HG03097 (cell line): ENCODE measurements around the gene ZNF185.
"Not testable (repeated sequence)": the region's sequence is repeated elsewhere in the genome, so short reads cannot be mapped to it uniquely, and the experiment has no call there.

ENCODE experiments used
- ATAC-seq: cut with Tn5 transposase; IDR thresholded peaks from one replicate; pipeline ENCODE4 v1.9.1; 2021; ENCODE audit not compliant: unreplicated experiment, low FRiP score

The ZNF185 gene

DNA sequence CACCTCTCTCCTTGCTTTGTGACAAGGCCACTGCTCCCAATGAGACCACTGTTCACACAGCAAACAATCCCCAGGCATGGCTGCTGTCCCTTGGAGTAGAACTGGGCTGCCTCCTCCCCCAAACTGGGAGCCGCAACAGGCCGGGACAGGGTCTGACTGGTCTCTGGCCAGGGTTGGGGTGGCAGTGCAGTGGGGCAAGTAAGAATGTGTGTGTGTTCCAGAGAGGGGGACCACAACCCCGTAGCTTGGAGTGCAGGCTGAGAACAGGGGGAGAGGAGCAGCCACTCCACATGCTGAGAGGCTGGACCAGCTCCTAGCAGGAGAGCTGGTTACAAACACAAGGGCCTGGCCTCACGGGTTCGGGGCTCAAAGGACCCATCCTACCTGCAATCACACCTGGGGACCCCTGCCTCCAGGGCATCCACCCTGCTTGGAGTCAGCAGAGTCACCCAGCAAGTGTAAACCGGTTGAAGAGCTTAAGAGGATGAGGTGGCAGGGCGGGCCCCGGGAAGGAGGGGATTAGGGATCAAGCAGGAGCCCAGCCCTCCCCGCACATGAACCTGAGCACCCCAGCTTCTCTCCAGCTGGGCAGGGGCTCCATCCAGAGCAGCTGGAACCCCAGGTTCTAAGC, 3.8 kb upstream of the ZNF185 start:
- ATAC-seq = no peak

DNA sequence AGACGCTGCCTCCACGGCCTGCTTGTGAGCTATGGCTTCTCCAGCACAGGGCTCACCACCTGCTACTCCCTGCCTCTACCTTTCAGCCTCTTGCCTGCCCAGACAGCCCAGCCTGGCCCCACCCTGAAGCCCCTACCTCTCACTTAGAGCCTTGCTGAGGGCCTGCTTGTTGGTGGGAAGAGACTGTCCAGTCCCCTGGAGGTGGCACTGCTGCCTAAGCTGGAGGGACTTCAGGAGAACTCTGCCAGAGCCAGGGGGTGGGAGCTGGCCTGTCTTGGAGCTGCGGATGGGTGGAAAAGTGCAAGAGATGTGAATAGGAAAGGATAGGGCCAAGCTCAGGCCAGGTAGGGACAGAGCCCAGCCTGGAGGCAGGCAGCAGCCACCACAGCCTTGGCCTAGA, 2.7 kb upstream of the ZNF185 start:
- ATAC-seq = no peak

DNA sequence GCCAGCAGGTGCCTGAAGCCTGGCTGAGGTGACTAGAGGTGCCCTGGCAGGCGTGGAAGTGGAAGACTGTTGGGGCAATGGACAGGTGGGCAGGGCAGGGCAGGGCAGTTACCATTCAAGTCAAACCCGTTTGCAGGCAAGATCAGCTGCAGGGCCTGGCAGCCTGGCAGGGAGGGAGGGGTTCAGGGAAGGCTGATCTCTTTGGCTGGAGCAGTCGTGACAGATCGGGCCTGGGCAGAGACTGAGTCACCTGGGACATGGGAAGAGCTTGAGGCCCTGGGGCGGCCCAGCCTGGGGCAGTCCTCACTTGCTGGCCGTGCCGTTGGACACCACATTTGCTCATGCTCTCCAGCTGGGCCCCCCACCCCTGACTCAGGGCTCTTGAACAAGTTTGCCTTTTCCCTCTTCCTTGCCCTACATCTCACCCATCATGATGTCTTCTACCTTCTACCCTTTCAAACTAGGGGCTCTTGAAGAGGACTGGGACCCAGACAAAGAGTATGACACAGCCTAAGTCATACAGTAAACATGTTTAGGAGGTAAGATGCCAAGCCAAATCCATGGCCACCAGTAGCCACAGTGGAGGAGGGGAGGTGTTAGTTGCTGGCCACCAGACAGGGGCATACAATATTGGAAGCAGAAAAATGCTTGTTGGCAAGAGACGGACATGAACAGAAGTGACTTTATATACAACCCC, 2.0 kb upstream of the ZNF185 start:
- ATAC-seq = no peak

DNA sequence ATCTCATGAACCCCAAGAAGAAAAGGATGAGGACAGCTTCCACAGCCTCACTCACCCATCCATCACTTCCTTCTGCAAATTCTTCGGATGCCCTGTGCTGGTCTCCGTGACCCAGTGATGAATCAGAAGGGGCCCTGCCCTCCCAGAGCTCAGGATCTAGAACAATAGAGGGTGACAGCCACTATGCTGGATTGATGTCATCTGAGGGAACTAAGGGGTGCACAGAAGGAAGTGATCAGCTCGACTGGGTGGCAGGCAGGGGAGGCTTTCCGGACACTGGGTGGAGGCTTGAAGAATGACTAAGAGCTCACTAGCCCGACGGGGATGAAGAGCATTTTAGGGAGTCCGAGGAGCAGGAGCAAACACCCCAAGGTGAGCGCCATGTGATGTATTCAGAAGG, 1.4 kb upstream of the ZNF185 start:
- no peak for ATAC-seq

DNA sequence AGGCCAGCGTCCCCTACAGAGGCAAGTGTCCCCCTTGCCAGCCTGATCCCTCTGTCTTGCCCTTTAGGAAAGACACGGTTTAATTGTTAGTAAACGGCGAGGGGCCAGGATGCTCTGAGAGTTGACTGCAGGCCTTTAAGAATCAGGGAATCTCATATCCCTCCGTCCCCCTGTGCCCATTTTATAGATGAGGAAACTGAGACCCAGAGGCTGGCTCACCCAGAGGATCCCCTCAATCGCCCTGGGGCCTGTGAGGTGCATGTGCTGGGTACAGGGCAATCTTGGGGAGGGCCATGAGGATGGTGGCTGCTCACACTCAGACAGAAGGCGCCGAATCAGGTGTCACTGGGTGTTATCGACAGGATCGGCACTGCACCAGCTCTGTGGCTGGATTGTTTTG, 575 bp downstream of the ZNF185 start:
- ATAC-seq = no peak

DNA sequence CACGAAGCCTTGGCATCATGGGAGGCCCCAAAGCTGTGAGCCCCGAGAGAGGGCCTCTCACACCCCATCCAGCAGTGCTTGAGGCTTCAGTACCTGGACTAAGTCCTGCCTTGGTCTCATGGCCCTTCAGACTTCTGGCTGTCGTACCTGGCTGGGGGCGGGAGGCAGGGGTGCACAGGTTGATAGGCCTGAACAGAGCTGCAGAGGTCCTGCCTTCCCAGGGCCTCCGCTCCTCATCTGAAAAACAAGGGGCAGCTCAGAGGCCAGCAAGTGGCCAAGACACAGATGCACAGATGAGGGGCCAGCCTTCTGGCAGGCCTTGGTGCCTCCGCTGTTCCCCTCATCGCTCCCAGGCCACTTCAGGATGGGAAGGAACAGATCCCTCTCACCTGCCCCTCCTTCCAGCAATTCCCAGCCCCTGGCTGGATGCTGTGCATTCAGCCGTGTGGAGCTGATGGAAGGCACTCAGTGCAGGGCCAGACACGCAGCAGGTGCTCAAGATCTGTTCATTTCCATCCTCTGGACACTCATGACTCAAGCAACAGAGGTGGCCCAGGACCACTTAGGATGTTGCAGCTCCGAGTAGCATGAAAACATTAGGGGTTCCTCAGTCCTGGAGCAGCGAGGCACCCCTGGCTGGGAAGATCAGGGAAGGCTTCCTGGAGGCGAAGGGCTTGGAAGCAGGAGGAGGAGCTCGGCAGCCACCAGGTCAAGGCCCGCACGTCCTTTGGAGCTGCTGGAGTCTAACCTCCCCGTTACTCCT, 1.4 kb downstream of the ZNF185 start:
- no peak for ATAC-seq

DNA sequence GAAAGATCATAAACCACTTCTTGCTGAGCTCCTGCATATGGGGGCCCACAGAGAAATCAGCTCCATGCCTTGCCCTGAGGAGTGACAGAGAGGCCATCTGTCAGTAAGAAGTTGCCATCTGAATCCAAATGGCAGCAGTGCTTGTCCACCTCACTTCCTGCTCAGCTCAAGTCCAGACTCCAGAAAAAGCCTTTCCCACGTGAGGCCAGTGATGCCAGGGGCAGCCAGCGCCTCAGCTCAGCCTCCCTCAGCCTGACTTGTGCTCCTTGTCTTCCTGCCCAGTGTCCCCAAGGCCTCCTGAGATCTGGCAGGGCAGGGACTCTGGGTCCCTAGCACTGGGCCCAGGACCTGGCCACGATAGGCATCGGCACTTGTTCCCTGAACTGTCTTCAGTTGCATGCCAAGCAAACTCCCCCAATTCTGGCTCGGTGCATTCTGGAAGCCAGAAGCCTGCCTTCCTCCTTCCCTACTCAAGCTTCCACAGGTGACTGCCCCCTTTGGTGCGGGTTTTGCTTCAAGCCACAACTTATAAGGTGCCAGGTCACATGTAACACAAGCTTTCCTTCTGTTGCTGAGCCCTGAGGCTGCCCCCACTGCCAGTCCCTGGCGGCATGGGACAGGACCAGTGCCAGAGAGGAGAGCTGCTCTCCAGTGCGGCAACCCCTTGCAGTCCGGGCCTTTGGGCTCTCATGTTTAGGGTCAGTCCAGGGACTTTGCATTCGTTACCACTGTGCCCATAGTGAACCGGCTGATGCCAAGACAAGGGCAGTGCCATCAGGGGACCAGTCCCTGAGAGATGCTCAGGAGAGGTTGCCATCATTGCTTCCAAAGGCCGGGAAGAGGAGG, 2.2 kb downstream of the ZNF185 start:
- no peak for ATAC-seq

DNA sequence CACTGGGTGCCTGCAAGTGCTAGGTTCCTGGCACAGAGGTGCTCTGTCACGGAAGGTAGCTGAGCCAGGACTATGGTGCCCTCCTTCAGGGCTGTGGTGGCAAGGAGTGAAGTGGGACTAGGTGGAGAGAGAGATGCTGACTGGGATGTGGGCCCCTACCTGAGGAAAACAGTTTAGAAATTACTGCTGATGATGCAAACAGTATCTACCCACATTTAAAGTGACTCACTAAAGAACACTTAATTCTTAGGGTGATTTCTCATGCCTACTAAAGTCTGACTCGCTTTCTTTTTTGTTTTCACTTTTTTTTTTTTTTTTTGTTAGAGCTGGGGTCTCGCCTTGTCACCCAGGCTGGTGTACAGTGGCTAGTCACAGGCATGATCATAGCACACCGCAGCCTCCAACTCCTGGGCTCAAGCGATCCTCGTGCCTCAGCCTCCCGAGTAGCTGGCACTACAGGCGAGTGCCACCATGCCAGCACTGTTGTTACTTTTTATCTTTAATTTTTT, 3.1 kb downstream of the ZNF185 start:
- no peak for ATAC-seq

DNA sequence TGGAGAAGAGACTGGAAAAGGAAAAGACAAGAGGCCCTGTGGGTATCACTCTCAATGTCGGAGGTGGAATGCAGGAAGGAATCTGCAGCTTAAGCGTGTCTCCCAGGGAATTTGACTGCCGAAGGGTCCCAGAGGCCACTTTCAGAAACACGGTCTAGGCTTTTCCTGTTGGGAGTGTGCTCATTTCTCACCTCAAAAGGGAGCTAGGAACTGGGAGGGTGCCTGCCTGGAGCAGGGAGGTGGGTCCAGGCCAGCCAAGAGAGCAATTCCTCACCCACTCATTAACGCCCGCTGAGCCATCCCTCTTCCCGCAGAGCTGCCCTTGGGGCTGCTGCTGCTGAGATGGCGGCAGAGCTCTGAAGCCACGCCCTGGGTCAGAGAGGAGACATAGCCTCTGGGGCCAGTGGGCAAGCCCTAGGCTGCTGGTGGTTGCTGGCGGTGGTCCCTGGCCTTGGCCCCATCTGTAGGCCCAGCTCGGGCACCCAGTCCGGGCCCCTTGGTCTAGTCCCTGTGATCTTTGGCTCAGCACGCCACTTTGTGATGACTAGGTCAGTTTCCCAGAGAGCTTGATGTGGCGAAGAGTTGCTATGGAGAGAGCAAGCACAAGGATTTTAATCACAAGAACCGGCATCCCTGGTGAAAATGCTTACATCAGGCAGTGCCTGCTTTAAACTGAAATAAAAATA, 4.1 kb downstream of the ZNF185 start:
- no peak for ATAC-seq

DNA sequence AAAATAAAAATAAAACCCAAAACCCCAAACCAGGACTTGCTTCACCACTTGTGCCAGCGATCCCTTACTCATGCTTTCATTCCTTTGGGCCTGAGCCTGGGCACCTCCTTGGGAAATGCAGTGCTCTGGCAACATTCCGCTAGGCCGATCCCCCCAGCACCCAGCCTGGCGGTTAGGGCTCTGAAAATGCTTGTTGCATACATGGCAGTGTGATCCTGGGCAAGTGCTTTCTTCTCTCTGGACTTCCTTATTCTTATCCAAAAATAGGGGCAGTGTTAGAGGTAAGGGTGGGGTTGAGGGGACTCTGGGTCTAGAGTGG, 4.6 kb downstream of the ZNF185 start:
- no peak for ATAC-seq

DNA sequence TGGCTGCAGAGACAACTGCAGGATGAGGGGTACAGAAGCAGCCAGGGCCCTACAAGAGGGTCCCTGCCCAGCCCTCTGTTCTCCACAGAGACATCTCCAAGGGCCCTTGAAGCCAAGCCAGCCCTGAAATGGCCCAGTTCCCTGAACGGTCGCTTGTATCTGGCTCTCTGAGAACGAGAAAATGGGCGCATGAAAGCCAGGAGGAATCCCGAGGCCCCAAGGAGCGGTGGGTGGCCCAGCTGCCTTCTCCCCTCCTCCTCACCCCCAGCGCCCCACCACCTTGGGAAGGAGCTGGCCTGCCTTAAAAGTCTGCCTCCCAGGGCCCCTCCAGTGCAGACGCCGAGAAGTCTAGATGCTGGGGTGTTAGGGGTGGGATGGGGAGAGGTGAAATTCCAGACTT, 5.7 kb downstream of the ZNF185 start:
- no peak for ATAC-seq

DNA sequence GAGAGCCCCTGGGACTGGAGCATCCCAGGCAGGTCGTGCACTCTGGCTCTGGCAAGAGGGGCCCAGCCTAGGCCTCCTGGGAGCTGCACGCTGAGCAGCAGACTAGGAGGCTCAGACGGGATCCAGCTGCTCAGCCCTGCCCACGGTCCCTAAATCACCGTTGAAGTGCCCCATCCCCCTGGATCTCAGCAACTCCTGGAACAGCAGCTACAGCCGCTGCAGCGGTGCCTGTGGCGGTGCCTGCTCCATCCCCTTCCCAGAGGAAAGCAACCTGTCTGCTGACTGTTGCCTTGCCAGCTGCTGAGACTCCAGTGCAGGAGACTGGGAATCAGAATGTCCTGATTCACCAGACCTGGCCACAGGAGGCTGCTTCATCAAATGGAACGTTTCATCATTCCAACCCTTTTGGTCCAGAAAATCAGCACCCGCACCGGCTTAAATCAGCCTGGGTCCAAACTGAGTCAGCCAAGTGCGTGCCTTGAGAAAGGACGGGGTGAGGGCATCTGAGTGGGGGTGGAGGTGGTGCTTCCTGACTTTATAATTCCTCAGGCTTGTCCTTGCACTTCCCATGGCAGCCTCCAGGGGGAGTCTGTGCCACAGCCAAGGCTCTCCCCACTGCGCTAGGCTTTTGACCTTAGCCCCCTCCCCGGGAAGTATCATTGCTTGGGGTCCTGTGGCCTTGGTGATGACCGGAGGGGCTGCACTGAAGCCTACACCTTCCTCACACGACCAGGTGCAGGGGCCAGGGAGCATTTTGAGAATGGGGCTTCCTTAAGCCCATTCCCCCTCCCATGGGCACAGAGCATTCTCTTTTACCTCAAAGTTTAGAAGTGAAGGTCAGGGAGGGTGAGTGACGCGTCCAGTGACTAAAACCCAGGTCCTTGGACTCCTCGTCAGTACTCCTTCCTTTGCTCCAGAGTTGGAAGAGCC, 6.5 kb downstream of the ZNF185 start:
- no peak for ATAC-seq

DNA sequence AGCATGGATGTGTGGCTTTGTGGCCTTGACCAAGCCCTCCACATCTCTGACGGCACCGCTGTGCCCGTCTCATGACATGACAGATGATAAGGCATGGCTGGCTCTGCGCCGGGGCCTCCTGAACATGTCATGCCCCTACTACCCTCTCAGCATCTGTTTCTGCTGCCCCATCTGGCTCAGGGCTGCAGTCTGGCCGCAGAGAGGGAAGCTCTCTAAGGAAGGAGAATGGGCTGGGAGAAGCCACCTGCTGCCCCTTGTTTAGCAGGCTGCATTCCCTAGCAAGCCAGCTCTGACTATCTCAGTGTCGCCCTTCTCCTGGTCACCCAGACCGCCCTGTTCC, 7.2 kb downstream of the ZNF185 start:
- no peak for ATAC-seq

DNA sequence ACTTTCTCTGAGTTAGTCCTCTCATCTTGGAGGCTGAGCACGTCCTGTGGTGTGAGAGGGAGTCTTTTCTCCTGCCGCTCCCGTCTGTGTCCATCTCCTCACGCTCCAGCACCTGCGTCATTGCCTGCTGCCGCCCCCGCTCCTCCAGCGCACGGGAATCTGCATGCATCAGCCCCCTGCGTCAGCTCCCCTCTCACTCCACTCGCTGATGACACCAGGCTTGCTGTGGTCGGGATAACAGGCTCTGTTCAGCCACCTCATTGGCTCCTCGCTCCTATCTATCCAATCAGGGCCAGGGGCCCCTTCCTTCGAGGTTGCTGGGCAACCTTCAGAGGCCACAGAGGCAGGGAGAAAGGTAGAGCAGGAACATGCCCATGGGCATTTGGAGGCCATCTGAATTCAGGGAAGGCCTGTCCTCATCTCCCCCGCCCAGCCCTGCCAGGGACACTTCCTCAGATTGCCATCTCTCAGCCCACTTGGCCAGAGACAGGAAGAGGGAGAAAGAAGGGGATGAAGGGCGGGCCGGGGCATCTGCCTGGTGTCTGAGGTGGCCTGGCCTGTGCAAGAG, 9.3 kb downstream of the ZNF185 start:
- no peak for ATAC-seq

DNA sequence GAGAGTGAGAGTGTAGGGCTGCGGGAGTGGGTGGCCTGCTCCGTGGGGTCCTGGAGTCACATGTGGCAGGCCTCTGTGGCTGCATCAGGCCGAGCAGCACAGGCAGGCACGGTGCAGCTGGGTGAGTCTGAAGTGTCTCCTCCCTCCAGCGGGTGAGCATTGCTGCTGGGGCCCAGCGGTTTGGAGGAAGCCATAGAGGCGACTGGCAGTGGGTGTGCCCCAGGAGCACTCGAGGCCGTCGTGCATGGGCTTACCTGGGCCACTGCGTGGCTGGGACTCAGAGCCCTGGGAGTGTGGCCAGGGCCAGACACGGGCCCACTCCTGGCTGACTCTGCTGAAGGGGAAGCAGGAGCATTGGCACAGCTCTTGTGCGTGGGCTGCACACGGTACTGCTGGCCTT, 10.6 kb downstream of the ZNF185 start:
- no peak for ATAC-seq

DNA sequence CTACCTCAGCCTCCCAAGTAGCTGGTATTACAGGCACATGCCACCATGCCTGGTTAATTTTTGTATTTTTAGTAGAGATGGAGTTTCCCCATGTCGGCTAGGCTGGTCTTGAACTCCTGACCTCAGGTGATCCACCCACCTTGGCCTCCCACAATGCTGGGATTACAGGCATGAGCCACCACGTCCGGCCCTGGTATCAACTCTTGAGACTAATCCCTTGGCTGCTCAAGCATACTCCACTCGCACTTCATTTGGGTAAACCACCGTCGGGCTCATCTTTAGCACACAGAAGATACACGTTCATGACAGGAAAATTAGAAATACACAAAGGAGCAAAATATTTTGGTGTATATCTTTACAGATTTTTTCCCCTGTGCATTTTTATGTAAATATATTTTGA, 12.2 kb downstream of the ZNF185 start:
- not testable (repeated sequence) for ATAC-seq

DNA sequence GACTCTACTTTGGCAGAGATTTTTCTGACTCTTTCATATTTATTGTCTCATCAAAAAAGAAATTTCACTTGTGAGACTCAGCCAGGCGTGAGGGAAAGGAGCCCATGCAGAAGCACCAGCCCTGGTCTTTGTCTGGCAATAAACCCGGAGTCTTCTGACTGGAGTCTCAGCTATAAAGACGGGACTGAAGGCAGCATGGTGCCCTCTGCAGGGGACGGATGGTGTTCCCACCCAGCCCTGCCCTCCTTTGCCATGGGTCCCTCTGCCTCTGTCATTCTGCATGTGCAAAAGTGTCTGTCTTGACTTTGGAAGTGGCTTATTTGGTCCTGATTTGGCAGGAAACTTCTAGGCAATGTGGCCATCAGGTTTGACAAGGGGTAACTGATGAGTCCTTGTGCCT, 14.2 kb downstream of the ZNF185 start:
- ATAC-seq = no peak

DNA sequence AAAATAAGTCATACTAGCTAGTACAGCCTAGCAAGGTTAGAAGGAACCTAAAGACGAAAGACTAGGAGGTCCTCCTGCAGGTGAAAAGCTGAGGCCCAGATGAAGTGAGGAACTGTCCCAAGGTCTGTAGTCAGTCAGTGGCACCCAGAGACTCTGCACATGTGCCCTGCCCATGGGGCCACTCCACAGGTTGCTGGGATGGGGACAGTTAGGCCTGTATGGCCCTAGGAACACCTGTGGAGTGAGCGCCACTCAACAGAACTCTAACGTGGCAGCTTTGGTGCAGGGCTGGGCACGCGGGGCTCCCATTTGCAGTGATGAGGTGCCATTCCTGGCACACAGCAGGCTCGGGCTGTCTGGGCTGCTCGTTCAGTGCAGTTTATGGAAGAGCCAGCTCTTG, 14.8 kb downstream of the ZNF185 start:
- ATAC-seq = no peak

DNA sequence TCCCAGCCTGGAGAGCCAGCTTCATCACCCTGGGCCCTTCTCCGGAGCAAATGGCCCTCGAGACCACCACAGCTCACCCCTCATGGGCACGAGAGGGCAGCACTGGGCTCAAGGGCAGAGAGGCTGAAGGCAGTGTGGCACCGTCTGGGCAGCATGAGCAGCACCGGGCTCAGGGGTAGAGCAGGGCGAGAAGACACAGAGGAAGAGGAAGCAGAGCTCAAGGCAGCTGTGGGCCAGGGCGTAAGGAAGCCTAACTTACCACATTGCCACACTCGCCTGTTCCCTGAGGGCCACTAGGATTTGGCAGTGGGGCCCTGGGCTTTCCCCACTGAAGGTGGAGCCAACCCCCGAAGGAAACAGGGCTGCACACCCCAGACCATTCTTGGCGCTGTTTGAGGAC, 15.5 kb downstream of the ZNF185 start:
- ATAC-seq = no peak
